Sigmoid colon (tissue), 4 donors: ENCODE results near the gene NRXN3.

ENCODE experiments used
- POLR2A ChIP-seq, 2 donors: fragments of 450-650 bp; IDR thresholded peaks; one replicate each; pipeline ENCODE4 v1.6.1; 2016; ENCODE audit warnings: antibody characterized with exemption in 2 of 2, mild to moderate bottlenecking in 2 of 2, moderate library complexity in 2 of 2
- POLR2AphosphoS5 ChIP-seq, 4 donors: sonication (generic); formaldehyde crosslinking; IDR thresholded peaks; one replicate each; pipeline ENCODE4 v1.6.1; 2017; ENCODE audit warnings: antibody characterized with exemption in 4 of 4
- TF ChIP-seq, protein P1 (sequence below), 4 experiments: fragments of 450-650 bp in 3 of 4; fragments of 200-600 bp in 1 of 4; IDR thresholded peaks; one replicate each; pipeline ENCODE4 v1.5.1; 2016 to 2019; ENCODE audit warnings: antibody characterized with exemption in 4 of 4, mild to moderate bottlenecking in 3 of 4, moderate library complexity in 2 of 4

DNA sequence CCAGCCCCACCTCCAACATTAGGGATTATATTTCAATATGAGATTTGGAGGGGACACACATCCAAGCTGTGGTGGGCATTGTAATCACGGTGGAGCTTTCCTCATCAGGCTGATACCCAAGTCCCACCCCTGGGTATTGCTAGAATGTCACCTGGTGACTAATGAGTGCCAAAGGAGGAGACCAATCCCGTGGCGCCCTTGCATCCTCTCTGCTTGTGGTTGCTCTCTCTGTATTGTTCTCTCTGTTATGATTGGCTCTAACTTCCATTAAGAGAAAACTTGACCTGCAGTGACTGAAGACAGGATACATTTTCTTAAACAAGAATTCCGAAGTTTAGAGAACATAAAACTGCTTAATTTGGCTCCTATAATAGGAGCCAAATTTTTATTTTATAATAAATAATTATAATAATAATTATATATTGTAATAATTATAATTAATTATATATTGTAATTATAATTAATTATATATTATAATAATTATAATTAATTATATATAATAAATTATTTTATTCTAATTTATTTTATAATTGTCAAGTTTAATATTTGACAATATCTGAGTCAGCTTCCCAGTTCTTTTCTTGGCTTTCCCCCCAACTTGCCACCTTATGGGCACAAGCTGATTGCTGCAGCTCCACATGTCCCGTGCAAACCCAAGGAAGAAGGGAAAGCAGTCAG lies 1621.0 kb downstream of the NRXN3 start:
- TF ChIP-seq, protein P1, sequence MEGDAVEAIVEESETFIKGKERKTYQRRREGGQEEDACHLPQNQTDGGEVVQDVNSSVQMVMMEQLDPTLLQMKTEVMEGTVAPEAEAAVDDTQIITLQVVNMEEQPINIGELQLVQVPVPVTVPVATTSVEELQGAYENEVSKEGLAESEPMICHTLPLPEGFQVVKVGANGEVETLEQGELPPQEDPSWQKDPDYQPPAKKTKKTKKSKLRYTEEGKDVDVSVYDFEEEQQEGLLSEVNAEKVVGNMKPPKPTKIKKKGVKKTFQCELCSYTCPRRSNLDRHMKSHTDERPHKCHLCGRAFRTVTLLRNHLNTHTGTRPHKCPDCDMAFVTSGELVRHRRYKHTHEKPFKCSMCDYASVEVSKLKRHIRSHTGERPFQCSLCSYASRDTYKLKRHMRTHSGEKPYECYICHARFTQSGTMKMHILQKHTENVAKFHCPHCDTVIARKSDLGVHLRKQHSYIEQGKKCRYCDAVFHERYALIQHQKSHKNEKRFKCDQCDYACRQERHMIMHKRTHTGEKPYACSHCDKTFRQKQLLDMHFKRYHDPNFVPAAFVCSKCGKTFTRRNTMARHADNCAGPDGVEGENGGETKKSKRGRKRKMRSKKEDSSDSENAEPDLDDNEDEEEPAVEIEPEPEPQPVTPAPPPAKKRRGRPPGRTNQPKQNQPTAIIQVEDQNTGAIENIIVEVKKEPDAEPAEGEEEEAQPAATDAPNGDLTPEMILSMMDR (IDR thresholded peaks at IDR 0.05) = no peak
- TF ChIP-seq POLR2A (IDR thresholded peaks at IDR 0.05) = no peak
- no peak for TF ChIP-seq POLR2AphosphoS5 (IDR thresholded peaks at IDR 0.05)
